Thyroid gland (tissue), 4 donors: ENCODE data around the gene EIF4A3. TPM values are rescaled to one million over a fixed set of nuclear protein-coding genes. Genes with fewer than 3 reads are reported as not detected.

Experiments
- DNase-seq, 2 donors: peaks; one replicate each; pipeline ENCODE4 v3.0.0-alpha.2; 2019
- H3K27ac ChIP-seq, 3 donors: fragments of 200-600 bp; sonication (generic); 1 replicate in 2 of 3; 2 replicates in 1 of 3; pipeline ENCODE4 v1.5.1; 2016 to 2019; ENCODE audit warnings: mild to moderate bottlenecking in 1 of 3, moderate library complexity in 1 of 3
- H3K27me3 ChIP-seq: fragments of 200-600 bp; sonication (generic); one replicate; pipeline ENCODE4 v1.5.1; 2019
- H3K36me3 ChIP-seq, 2 donors: fragments of 200-600 bp; sonication (generic); one replicate each; pipeline ENCODE4 v1.5.1; 2016 to 2019
- H3K4me1 ChIP-seq, 2 donors: fragments of 200-600 bp; sonication (generic); one replicate each; pipeline ENCODE4 v1.5.1; 2017 to 2019
- H3K4me3 ChIP-seq, 3 donors: fragments of 200-600 bp; sonication (generic); replicated peaks in 1 of 3; 1 replicate in 2 of 3; 2 replicates in 1 of 3; pipeline ENCODE4 v1.5.1; 2016; ENCODE audit warnings: mild to moderate bottlenecking in 1 of 3
- H3K9me3 ChIP-seq: fragments of 200-600 bp; sonication (generic); one replicate; pipeline ENCODE4 v1.5.1; 2017
- POLR2A ChIP-seq, 2 donors: fragments of 450-650 bp; IDR thresholded peaks; one replicate each; pipeline ENCODE4 v1.6.1; 2017; ENCODE audit warnings: antibody characterized with exemption in 2 of 2, mild to moderate bottlenecking in 2 of 2, moderate library complexity in 1 of 2
- WGBS, 2 donors: methylation state at CpG; one replicate each; pipeline ENCODE4 v1.1.5; 2017; 5-methylcytosine and 5-hydroxymethylcytosine counted together
- intact Hi-C: fragments of 100-400 bp; cut with DNase I; formaldehyde crosslinking; loops from one replicate; pipeline ENCODE4 v1.15.1; 2023
- total RNA-seq, 4 donors: library from RNA; depleted of rRNA; stranded (reverse); fragments of >200 nt; gene quantifications; one replicate each; pipeline ENCODE4 v1.2.3, GENCODE V29; 2016
- TF ChIP-seq, protein P1 (sequence below), 6 experiments: fragments of 200-600 bp in 3 of 6; fragments of 450-650 bp in 3 of 6; sonication (generic) in 3 of 6; IDR thresholded peaks; one replicate each; pipeline ENCODE4 v1.5.1; 2016 to 2019; ENCODE audit warnings: antibody characterized with exemption in 6 of 6, mild to moderate bottlenecking in 2 of 6, inconsistent platforms in 1 of 6, moderate library complexity in 1 of 6

Gene EIF4A3
- total RNA-seq, 4 donors from 2014 or later: 42.9 to 79.8 (median 47.4) TPM

DNA sequence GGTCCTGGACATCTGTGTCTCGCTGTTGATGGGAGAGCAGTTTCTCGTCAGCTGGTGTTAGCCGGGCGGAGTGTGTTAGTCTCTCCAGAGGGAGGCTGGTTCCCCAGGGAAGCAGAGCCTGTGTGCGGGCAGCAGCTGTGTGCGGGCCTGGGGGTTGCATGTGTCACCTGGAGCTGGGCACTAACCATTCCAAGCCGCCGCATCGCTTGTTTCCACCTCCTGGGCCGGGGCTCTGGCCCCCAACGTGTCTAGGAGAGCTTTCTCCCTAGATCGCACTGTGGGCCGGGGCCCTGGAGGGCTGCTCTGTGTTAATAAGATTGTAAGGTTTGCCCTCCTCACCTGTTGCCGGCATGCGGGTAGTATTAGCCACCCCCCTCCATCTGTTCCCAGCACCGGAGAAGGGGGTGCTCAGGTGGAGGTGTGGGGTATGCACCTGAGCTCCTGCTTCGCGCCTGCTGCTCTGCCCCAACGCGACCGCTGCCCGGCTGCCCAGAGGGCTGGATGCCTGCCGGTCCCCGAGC is 27.6 kb downstream of the EIF4A3 start:
- no peak overlapping the region for H3K27ac ChIP-seq
- DNase-seq: no peak
- intact Hi-C loops: no loop called here
- no peaks in the 10 kb centered on the region for H3K36me3 ChIP-seq
- WGBS, 2 donors: 91 to 92% methylated on average over 15 of the region's 24 CpGs
- H3K27me3 ChIP-seq: no peaks in the 10 kb centered on the region
- no peak overlapping the region for H3K4me3 ChIP-seq
- peaks cover 0 to 1% of the 10 kb centered on the region in 2 donors for H3K4me1 ChIP-seq
- H3K9me3 ChIP-seq: no peaks in the 10 kb centered on the region
- TF ChIP-seq, protein P1, sequence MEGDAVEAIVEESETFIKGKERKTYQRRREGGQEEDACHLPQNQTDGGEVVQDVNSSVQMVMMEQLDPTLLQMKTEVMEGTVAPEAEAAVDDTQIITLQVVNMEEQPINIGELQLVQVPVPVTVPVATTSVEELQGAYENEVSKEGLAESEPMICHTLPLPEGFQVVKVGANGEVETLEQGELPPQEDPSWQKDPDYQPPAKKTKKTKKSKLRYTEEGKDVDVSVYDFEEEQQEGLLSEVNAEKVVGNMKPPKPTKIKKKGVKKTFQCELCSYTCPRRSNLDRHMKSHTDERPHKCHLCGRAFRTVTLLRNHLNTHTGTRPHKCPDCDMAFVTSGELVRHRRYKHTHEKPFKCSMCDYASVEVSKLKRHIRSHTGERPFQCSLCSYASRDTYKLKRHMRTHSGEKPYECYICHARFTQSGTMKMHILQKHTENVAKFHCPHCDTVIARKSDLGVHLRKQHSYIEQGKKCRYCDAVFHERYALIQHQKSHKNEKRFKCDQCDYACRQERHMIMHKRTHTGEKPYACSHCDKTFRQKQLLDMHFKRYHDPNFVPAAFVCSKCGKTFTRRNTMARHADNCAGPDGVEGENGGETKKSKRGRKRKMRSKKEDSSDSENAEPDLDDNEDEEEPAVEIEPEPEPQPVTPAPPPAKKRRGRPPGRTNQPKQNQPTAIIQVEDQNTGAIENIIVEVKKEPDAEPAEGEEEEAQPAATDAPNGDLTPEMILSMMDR (IDR thresholded peaks at IDR 0.05): no peak
- no peak for TF ChIP-seq POLR2A (IDR thresholded peaks at IDR 0.05)

DNA sequence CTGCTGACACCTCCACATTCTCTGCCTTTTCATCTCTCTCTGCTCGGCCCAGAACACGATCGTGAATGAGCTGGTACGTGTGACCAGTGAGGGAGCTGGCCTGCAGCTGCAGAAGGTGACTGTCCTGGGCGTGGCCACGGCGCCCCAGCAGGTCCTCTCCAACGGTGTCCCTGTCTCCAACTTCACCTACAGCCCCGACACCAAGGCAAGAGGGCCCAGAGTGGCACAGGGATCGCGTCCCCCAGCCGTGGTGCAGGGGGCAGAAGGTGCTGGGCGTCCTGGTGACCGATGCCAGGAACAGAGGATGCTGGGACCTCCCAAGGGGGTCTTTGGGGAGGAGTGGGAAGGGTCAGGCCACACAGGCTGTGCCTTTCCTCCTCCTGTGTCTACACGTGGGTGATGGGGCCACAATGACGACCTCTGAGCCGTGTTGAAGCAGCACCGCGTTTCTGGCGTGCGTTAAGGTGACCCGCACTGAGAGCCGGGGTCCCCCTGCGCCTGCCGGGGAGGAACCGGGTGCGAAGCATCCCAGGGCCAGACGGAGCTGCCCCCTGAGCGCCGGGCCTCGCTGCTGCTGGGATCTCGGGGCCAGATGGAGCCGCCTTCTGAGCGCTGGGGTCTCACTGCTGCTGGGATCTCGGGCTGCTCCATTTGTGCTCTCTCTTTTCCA is 28.2 kb downstream of the EIF4A3 start:
- Histone ChIP-seq H3K9me3 (no peaks in the 10 kb centered on the region), H3K27me3 (no peaks in the 10 kb centered on the region), H3K4me1 (no peaks in the 10 kb centered on the region), H3K4me3 (no peak overlapping the region), H3K27ac (no peak overlapping the region), H3K36me3 (no peaks in the 10 kb centered on the region)
- no peak for DNase-seq
- WGBS, 2 donors: 86 to 92% methylated on average over 9 to 30 of the region's 35 CpGs
- intact Hi-C loops: no loop called here
- TF ChIP-seq, protein P1 (IDR thresholded peaks at IDR 0.05): no peak
- no peak for TF ChIP-seq POLR2A (IDR thresholded peaks at IDR 0.05)

DNA sequence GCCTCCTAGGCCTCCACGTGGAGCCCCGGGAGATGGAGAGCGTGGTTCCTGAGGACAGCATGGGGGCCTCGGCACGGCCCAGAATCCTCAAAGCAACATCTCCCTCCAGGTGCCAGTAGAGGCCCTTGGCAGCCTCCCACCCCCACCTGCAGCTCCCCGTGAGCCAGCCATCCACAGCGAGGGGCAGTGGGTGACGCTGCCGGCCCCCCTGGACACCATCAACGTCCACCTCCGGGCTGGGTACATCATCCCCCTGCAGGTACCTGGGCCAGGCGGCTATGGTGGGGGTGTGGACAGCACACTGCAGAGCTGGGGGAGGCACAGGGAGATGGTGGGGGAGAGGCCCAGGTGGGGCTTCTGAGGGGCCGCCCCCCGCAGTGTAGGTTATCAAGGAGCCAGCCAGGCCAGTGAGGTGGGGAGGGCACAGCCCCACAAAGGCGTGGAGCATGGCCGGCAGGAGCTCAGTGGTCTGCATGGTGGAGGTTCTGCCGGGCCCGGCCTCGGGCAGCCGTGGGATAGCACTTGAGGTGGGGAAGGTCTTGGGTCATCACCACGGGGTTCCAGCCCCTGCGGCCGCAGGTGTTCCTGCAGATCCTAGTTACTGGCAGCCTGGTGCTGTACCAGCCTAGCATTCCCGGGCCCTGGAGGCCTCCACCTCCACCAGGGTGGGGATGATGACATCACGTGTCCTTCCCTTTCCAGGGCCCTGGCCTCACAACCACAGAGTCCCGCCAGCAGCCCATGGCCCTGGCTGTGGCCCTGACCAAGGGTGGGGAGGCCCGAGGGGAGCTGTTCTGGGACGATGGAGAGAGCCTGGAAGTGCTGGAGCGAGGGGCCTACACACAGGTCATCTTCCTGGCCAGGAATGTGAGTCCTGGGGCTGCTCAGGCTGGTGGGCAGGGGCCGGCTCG is 29.2 kb downstream of the EIF4A3 start:
- WGBS, 2 donors: 68 to 96% methylated on average over 3 to 6 of the region's 31 CpGs
- TF ChIP-seq, protein P1 (IDR thresholded peaks at IDR 0.05): no peak
- DNase-seq: no peak
- no peaks in the 10 kb centered on the region for H3K9me3 ChIP-seq
- H3K36me3 ChIP-seq: no peaks in the 10 kb centered on the region
- no peaks in the 10 kb centered on the region for H3K27me3 ChIP-seq
- intact Hi-C loops: no loop called here
- no peak overlapping the region for H3K4me3 ChIP-seq
- no peak overlapping the region for H3K27ac ChIP-seq
- no peaks in the 10 kb centered on the region for H3K4me1 ChIP-seq

DNA sequence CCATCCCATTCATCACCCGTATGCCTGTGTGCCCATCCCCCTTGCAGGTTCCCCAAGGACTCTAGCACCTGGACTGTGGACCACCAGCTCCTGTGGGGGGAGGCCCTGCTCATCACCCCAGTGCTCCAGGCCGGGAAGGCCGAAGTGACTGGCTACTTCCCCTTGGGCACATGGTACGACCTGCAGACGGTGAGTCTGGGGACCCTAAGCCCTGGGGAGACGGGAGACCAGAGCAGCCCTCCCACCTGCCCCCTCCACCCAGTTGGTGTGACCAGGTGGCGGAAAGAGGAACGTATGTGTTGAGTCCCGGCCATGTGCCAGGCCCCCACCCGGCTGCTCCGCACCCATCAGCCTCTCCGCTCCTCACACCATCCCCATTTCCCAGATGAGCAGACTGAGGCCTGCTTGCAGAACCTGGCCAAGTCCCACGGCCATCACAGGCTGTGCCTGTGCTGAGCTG is 30.0 kb downstream of the EIF4A3 start:
- no peaks in the 10 kb centered on the region for H3K4me1 ChIP-seq
- H3K36me3 ChIP-seq: no peaks in the 10 kb centered on the region
- DNase-seq: no peak
- no peak overlapping the region for H3K4me3 ChIP-seq
- intact Hi-C loops: no loop called here
- no peaks in the 10 kb centered on the region for H3K9me3 ChIP-seq
- H3K27ac ChIP-seq: no peak overlapping the region
- no peak for TF ChIP-seq POLR2A (IDR thresholded peaks at IDR 0.05)
- TF ChIP-seq, protein P1 (IDR thresholded peaks at IDR 0.05): no peak
- WGBS, 2 donors: 96% methylated on average over 3 to 12 of the region's 13 CpGs
- H3K27me3 ChIP-seq: no peaks in the 10 kb centered on the region
